Neural progenitor cell (in vitro differentiated cells): ENCODE results near the gene MRAS.

Experiments used
- EZH2 ChIP-seq: fragments of 200-600 bp; sonication (generic); IDR thresholded peaks from 2 replicates; pipeline ENCODE4 v1.6.1; 2017; ENCODE audit warnings: antibody characterized with exemption, mild to moderate bottlenecking, moderate library complexity
- EZH2phosphoT487 ChIP-seq: fragments of 200-600 bp; sonication (generic); IDR thresholded peaks from 2 replicates; pipeline ENCODE4 v1.6.1; 2017; ENCODE audit warnings: antibody characterized with exemption
- TF ChIP-seq, protein P1 (sequence below): fragments of 200-600 bp; sonication (generic); IDR thresholded peaks from 2 replicates; pipeline ENCODE4 v1.5.1; 2017; ENCODE audit warnings: antibody characterized with exemption, mild to moderate bottlenecking

DNA sequence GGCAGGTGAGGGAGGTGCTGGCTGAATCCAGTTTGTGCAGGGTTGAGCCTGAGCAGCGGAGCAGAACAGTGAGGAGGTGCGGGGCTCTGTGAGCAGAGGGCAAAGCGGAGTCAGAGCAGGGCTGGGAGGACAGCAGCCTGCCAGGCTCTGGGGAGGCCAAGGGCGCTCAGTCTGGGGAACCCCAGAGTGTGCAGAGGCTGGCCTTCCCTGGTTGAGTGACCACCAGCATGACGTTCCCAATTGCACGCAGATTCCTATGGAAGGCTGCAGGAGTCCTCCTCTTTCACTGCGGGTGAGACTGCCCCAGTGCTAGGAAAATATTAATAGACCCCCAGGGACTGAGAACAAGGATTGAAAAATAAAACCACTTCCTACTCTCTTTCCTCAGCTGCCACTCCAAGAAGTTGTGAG, 13.2 kb downstream of the MRAS start:
- TF ChIP-seq, protein P1, sequence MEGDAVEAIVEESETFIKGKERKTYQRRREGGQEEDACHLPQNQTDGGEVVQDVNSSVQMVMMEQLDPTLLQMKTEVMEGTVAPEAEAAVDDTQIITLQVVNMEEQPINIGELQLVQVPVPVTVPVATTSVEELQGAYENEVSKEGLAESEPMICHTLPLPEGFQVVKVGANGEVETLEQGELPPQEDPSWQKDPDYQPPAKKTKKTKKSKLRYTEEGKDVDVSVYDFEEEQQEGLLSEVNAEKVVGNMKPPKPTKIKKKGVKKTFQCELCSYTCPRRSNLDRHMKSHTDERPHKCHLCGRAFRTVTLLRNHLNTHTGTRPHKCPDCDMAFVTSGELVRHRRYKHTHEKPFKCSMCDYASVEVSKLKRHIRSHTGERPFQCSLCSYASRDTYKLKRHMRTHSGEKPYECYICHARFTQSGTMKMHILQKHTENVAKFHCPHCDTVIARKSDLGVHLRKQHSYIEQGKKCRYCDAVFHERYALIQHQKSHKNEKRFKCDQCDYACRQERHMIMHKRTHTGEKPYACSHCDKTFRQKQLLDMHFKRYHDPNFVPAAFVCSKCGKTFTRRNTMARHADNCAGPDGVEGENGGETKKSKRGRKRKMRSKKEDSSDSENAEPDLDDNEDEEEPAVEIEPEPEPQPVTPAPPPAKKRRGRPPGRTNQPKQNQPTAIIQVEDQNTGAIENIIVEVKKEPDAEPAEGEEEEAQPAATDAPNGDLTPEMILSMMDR = no peak
- TF ChIP-seq EZH2 (no peak), EZH2phosphoT487 (no peak)
